ENCODE data around the gene MBP. TPM values are rescaled to one million over a fixed set of nuclear protein-coding genes. Genes with fewer than 3 reads are reported as not detected.

Gene MBP
- total RNA-seq, 1 donor from 2014 or later = 78.9 TPM

DNA sequence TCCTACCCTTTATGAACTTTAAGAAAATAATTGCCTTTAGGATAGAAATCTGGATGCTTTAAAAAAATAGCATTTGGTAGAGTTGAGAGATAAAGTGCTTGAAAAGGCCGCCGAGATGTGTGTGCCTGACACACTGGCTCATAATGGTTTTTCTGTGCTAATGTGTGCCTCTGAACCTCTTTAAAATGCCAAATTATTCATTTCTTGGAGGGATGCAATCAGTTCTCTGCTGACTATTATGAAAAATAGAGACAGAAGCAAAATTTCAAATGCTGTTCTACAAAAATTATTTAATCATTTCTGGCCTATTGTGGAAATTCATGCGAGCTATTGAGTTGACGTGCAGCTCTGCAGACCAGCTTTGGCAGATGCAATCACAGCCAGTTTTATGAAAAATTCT lies 18.0 kb upstream of the MBP start:
- ATAC-seq (no peak), DNase-seq (no peak)
- H3K27me3 ChIP-seq = no peaks in the 10 kb centered on the region
- H3K9me3 ChIP-seq = no peaks in the 10 kb centered on the region
- peaks cover 4% of the 10 kb centered on the region for H3K4me1 ChIP-seq
- TF ChIP-seq, protein P1, sequence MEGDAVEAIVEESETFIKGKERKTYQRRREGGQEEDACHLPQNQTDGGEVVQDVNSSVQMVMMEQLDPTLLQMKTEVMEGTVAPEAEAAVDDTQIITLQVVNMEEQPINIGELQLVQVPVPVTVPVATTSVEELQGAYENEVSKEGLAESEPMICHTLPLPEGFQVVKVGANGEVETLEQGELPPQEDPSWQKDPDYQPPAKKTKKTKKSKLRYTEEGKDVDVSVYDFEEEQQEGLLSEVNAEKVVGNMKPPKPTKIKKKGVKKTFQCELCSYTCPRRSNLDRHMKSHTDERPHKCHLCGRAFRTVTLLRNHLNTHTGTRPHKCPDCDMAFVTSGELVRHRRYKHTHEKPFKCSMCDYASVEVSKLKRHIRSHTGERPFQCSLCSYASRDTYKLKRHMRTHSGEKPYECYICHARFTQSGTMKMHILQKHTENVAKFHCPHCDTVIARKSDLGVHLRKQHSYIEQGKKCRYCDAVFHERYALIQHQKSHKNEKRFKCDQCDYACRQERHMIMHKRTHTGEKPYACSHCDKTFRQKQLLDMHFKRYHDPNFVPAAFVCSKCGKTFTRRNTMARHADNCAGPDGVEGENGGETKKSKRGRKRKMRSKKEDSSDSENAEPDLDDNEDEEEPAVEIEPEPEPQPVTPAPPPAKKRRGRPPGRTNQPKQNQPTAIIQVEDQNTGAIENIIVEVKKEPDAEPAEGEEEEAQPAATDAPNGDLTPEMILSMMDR (IDR thresholded peaks at IDR 0.05) = no peak
- no peak overlapping the region for H3K4me3 ChIP-seq
- no peaks in the 10 kb centered on the region for H3K36me3 ChIP-seq
- no peak overlapping the region for H3K27ac ChIP-seq
- intact Hi-C loops (cut with DNase I) = no loop called here

DNA sequence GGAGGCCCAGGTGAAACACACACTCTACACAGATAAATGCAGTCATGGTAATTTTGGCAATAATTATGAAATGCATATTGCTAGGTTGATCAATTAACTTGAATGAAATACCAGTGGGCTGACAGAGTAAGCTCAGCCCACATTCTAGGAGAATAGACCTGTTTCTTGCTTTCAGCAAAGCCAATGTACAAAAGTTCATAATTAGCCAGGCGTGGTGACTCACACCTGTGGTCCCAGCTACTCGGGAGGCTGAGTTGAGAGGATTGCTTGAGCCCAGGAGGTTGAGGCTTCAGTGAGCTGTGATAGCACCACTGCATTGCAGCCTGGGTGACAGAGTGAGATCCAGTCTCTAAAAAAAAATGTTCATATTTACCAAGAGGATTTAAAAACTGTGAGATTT lies 15.7 kb upstream of the MBP start:
- Histone ChIP-seq H3K27ac (no peak overlapping the region), H3K4me1 (peaks cover 4% of the 10 kb centered on the region), H3K36me3 (no peaks in the 10 kb centered on the region), H3K4me3 (no peak overlapping the region), H3K9me3 (peaks cover 5% of the 10 kb centered on the region), H3K27me3 (no peaks in the 10 kb centered on the region)
- DNase-seq (no peak), ATAC-seq (no peak)
- intact Hi-C loops (cut with DNase I) = no loop called here
- TF ChIP-seq, protein P1 (IDR thresholded peaks at IDR 0.05) = no peak

DNA sequence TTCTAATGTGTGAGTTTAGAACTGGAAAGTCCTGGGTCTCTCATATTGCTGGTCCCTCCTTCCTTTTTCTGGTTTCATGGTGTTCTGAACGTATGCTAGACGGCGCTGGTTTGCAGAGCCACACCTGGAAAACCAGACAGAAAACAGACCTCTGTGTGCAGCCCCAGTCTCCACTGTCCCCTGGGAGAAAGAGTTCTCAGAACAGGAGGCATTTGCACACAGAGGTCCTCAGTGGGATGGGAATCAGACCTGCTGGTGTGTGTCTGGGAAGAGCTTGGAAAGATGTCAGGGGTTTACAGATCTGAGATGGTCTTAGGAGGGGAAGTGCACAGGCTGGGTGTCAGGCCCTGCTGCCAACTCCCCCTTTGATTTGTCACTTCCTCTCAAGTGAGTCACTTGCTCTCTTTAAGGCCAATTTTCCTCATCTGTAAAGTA lies 14.9 kb upstream of the MBP start:
- DNase-seq = peak; percentile 31
- Histone ChIP-seq H3K27ac (no peak overlapping the region), H3K27me3 (no peaks in the 10 kb centered on the region), H3K9me3 (peaks cover 6% of the 10 kb centered on the region), H3K36me3 (no peaks in the 10 kb centered on the region), H3K4me1 (peaks cover 4% of the 10 kb centered on the region), H3K4me3 (no peak overlapping the region)
- TF ChIP-seq, protein P1 (IDR thresholded peaks at IDR 0.05) = no peak
- intact Hi-C loops (cut with DNase I) = no loop called here
- ATAC-seq = peak; percentile 70

DNA sequence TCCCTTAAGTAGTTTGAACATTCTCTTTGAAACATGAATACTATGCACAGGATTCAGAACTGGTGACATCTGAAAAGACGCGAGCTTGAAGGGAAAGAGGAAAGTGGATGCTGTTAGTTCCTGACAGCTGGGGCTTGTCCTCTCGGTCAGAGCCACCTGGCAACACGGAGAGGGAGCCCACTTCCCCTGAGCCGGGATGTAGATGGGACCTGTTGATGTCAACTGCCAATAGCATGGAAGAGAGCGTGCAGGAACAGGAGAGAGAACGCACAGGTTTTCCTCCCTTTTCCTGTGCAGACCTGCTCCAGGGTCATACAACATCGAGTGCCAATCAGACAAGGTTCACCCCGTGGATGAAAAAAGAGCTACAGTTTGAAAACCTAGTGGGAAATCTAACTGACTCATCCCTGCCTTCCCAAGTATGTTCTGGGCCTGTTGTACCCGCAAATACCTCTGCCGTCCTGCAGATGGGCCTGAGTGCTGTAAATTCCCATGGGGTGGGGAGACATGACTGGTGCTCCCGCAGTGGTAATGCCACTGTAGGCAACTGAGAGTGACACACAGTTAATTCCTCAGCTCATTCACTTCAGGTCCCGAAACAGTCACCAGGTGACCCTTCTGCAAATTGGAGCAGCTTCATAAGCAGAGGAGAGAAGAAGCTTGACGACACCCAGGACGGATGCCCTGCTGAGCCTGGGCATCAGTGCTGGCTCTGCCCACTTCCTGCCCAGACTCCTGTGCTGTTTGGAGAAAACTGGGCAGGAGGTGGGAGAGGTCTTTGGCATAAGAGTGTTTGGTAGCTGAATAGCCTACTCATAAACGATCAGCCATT lies 13.9 kb upstream of the MBP start:
- Histone ChIP-seq H3K36me3 (no peaks in the 10 kb centered on the region), H3K27me3 (no peaks in the 10 kb centered on the region), H3K4me3 (no peak overlapping the region), H3K27ac (no peak overlapping the region), H3K9me3 (peaks cover 6% of the 10 kb centered on the region), H3K4me1 (peaks cover 4% of the 10 kb centered on the region)
- intact Hi-C loops (cut with DNase I) = no loop called here
- no peak for DNase-seq
- no peak for ATAC-seq
- TF ChIP-seq, protein P1 (IDR thresholded peaks at IDR 0.05) = no peak

DNA sequence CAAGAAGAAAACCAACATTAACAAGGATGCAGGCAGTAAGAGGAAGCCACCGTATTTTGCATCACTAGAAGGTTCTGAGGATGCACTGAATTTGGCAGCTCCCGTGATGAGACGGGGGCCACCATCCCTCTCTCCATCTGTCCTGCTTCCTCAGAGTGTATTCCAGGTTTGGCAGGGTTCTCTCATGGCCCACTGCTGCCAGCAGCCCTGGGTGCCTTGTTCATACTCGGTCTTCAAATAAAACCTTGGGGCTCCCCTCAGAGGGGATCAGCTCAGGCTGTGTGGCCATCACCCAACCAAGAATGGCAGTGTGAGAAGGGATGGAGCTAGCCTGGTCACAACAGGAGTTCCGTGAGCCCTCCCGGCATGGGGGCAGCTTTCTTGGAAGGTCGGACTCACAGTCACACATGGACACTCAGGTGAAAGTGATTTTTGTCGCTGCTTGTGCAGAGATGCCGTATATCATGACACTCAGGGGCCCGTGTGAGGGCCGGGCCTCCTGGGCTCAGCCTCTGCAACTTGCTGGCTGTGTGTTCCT lies 12.8 kb upstream of the MBP start:
- intact Hi-C loops (cut with DNase I) = no loop called here
- no peak for ATAC-seq
- peaks cover 6% of the 10 kb centered on the region for H3K9me3 ChIP-seq

More for the DNA sequence above, 12.8 kb upstream of the MBP start:
- TF ChIP-seq, protein P1 (IDR thresholded peaks at IDR 0.05) = no peak
- Histone ChIP-seq H3K4me3 (no peak overlapping the region), H3K27ac (no peak overlapping the region), H3K36me3 (no peaks in the 10 kb centered on the region), H3K27me3 (no peaks in the 10 kb centered on the region), H3K4me1 (peaks cover 4% of the 10 kb centered on the region)
- DNase-seq = peak; percentile 52
